ENCODE results near the gene GDAP2.
"Not testable (repeated sequence)": the region's sequence is repeated elsewhere in the genome, so short reads cannot be mapped to it uniquely, and the experiment has no call there.

The GDAP2 gene

GRCh38 chr1:117851687-117852086 lies 77.7 kb downstream of the GDAP2 start:
- no peak for DNase-seq
- intact Hi-C loops (cut with DNase I), result no loop called here

- intact Hi-C loops (cut with DNase I), result no loop called here
- DNase-seq, result no peak
Measured at GRCh38 chr1:117846674-117847425, 82.6 kb downstream of the GDAP2 start.

GRCh38 chr1:117844478-117844877 lies 84.9 kb downstream of the GDAP2 start:
- DNase-seq; intact Hi-C loops (cut with DNase I): not testable (repeated sequence)

GRCh38 chr1:117843791-117844190 lies 85.6 kb downstream of the GDAP2 start:
- DNase-seq, result no peak
- intact Hi-C loops (cut with DNase I), result no loop called here

- DNase-seq, result no peak
- intact Hi-C loops (cut with DNase I), result no loop called here
Measured at GRCh38 chr1:117842408-117843170, 86.8 kb downstream of the GDAP2 start.

- intact Hi-C loops (cut with DNase I), result no loop called here
- no peak for DNase-seq
Measured at GRCh38 chr1:117841117-117841650, 88.2 kb downstream of the GDAP2 start.

- intact Hi-C loops (cut with DNase I), result no loop called here
- DNase-seq, result no peak
Measured at GRCh38 chr1:117838911-117839310, 90.5 kb downstream of the GDAP2 start.

GRCh38 chr1:117836069-117836468 lies 93.4 kb downstream of the GDAP2 start:
- no peak for DNase-seq
- intact Hi-C loops (cut with DNase I), result no loop called here

GRCh38 chr1:117834416-117834815 lies 95.0 kb downstream of the GDAP2 start:
- no peak for DNase-seq
- intact Hi-C loops (cut with DNase I), result no loop called here

- intact Hi-C loops (cut with DNase I), result no loop called here
- DNase-seq, result no peak
Measured at GRCh38 chr1:117832453-117832852, 97.0 kb downstream of the GDAP2 start.

- DNase-seq, result no peak
- intact Hi-C loops (cut with DNase I), result no loop called here
Measured at GRCh38 chr1:117830222-117830621, 99.2 kb downstream of the GDAP2 start.

GRCh38 chr1:117828201-117828600 lies 101.2 kb downstream of the GDAP2 start:
- DNase-seq, result no peak
- intact Hi-C loops (cut with DNase I), result no loop called here

- intact Hi-C loops (cut with DNase I), result no loop called here
- DNase-seq, result peak in 2 of 42 donors; percentile 9 to 17
Measured at GRCh38 chr1:117826540-117827078, 102.8 kb downstream of the GDAP2 start.

GRCh38 chr1:117826119-117826518 lies 103.3 kb downstream of the GDAP2 start:
- DNase-seq, result no peak
- intact Hi-C loops (cut with DNase I), result no loop called here

GRCh38 chr1:117825414-117825813 lies 104.0 kb downstream of the GDAP2 start:
- intact Hi-C loops (cut with DNase I), result no loop called here
- no peak for DNase-seq

GRCh38 chr1:117824616-117825015 lies 104.8 kb downstream of the GDAP2 start:
- DNase-seq, result no peak
- intact Hi-C loops (cut with DNase I), result no loop called here

- intact Hi-C loops (cut with DNase I), result no loop called here
- no peak for DNase-seq
Measured at GRCh38 chr1:117821774-117822482, 107.5 kb downstream of the GDAP2 start.

GRCh38 chr1:117821382-117821755 lies 108.1 kb downstream of the GDAP2 start:
- intact Hi-C loops (cut with DNase I), result no loop called here
- DNase-seq, result no peak

- DNase-seq, result no peak
- intact Hi-C loops (cut with DNase I), result no loop called here
Measured at GRCh38 chr1:117820694-117821381, 108.6 kb downstream of the GDAP2 start.

Data from head of caudate nucleus (tissue), 42 donors.